Measurements from ENCODE around the gene SYCP2L.

GRCh38 chr6:10999994-11000393 is 113.1 kb downstream of the SYCP2L start:
- TF ChIP-seq CTCF (IDR thresholded peaks at IDR 0.05): no peak
- TF ChIP-seq POLR2A (IDR thresholded peaks at IDR 0.05): no peak
- TF ChIP-seq EP300 (IDR thresholded peaks at IDR 0.05; ENCODE audit: low read depth): no peak

Measured in transverse colon (tissue), 3 donors.